GM21367 (cell line): ENCODE data around the gene NDUFS1.
"Not testable (repeated sequence)": the region's sequence is repeated elsewhere in the genome, so short reads cannot be mapped to it uniquely, and the experiment has no call there.

ENCODE experiments used
- ATAC-seq: cut with Tn5 transposase; IDR thresholded peaks from one replicate; pipeline ENCODE4 v1.9.1; 2021; ENCODE audit not compliant: unreplicated experiment

The NDUFS1 gene

DNA sequence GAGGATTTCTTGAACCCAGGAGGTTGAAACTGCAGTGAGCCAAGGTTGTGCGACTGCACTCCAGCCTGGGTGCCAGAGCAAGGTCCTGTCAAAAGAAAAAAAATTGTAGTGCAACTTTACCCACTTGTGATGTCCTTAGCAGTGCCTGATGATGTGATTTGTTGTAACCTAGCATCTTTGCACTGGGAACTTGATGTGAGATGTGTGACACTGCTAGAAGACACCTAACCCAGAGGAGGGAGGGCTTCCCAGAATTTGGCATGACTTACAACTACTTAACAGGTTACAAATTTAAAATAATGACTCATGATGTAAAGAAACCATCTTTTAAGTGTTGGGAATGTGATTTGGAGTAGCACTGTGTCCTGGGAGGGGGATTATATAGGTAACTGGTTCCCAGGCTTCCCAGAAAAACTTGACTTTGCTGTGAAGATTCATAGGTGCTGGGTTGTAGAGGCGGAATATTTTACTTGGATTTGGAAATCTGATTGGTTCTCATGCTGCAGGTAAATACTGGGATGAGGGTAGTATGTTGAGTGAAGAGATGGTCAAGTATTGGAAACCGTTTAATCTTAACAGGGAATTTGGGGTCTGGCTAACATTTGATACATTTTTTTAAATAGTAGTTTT, 4.1 kb upstream of the NDUFS1 start:
- no peak for ATAC-seq

DNA sequence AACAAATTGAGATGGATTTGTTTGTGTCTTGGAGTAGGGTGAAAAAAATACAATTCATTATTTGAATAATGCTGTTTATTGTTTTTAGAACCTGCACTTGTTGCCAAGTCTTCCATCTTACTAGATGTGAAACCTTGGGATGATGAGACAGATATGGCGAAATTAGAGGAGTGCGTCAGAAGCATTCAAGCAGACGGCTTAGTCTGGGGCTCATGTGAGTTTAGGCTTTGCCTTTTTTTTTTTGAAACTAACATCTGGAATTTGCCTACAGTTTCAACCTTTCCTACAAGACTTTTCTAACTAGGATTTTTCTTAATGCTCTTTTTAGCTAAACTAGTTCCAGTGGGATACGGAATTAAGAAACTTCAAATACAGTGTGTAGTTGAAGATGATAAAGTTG, 3.2 kb upstream of the NDUFS1 start:
- ATAC-seq: not testable (repeated sequence)

GRCh38 chr2:206160807-206161179, 1.5 kb upstream of the NDUFS1 start:
- no peak for ATAC-seq

DNA sequence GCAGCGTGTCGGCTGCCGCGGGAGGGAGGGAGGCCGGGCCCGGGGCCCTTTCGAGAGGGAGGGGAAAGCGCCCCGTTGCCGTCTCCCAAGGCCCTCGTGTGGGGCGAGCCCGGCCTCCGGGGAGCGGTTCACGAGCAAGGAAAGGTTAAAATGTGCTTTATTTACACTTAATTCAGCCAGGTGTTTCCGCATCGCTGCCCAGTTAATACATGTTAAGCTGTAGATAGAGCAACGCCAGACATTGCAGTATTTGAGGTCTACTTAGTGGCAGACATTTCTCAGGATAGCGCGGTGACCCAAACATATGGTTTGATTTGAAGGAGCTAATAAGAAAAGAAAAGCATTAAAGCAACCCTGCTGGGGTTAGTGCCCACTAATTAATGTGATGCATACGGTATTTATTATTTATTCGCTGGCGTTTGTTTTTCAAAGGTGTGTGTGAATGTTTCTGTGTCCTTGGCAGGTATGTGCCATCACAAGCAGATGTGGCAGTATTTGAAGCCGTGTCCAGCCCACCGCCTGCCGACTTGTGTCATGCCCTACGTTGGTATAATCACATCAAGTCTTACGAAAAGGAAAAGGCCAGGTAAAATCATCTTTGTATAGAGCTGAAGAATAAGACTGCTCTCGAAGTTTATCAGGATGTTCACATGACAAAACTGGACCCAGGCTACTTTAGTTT, 1.0 kb upstream of the NDUFS1 start:
- ATAC-seq: peak; percentile 52

DNA sequence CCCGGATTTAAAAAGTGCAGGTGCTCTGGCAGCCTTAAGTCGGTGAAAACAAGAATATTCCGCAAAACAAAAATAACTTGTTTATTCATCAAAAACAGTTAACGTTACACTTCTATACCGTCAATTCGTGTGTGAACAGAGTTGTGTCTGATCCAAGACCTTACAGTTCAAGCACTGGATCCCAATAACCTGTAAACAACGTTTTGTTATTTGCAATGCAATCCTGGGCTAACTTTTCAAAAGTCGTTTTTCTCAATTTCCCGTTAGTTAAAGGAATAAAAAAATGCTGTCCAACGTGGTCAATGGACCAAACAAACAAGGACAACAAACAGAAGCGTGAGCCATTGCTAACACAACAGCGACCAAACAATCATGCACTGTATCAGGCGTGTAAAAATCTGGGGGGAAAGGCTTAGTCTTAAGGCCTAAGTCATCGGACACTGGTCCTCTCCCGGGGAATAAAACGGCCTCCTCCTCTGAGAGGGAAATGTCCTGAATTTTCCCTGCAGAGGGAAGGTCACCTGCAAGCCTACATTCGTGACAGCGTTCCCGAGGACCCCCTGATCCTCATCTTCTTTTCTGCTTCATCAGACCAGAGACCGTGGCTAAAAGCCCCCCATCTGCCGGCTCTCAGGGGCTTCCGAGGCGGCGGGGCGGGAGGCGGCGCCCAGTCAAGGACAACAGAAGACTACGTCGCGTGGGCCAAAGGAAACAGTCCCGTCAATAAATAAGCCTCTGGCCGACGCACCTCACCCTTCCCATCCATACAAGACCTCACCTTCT, 490 bp downstream of the NDUFS1 start:
- peak; percentile 9 for ATAC-seq

- not testable (repeated sequence) for ATAC-seq
Measured at GRCh38 chr2:206157014-206157413, 2.2 kb downstream of the NDUFS1 start.

DNA sequence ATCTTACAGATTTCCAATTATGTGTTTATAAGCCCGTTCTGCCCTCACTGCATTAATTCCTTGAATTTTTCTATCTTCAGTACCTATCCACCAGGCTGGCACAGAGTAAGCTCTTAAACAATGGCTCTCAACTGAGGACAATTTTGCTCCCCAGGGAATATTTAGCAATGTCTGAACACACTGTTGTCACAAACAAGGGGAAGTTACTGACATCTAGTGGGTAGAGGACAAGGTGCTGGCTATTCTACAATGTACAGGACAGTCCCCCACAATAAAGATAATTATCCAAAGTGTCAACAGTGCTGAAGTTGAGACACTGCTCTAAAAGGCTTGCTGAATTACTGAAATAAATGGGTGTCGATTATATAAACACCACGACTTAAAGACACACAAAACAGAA, 5.0 kb downstream of the NDUFS1 start:
- peak; percentile 53 for ATAC-seq

DNA sequence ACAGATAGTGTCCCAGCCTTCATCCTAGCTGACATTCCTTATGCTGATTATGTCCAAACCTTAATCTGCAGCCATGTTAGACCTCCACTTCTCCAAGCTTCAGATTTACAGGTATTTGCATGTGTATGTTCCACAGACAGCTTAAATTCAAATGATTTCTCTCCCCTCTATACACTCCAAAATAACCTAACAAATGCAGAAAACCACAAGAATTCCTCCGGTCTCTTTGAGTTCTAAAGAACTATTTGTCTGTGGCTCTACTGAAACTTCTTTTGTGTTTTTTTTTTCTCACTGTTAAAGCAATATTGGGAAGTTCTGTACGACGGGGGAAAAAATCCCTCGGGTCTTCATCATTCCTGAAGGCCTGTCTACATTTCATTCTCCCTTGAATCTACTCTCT, 8.6 kb downstream of the NDUFS1 start:
- no peak for ATAC-seq

DNA sequence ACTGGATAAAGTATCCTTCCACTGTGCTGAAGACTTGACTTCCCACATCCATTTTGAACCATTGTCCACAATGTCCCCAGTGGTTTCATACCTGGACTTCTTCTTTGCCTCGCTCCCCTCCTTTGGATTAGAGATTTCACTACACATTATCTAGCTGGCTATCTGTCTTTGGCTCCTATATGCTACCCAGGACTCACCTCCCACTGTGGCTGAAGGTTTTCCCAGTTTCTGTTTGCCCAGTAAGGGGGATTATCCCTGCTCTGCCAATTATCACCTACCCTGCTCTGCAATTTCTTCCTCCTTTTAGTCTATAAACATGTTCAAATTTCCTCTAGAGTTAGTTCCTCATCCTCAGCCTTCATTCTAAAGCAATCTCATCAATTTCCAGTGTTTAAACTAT, 9.1 kb downstream of the NDUFS1 start:
- ATAC-seq: no peak

DNA sequence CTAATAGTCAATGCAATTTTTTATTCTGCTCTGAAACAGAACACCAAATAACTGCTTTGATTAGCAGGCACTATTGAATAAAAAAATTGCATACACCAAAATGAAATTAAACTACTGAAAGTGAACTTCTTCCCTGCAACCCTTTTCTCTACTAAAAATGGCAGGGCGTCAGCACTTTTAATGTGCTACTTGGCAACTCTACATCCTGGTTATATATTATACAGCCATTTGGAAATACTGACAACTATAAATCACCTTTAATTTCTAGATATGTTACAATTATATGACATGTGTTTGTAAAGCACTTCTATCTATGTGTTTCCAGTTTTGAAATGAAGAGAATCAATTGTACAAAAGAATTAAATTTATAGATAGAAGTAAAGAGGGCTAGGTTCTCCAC, 9.9 kb downstream of the NDUFS1 start:
- ATAC-seq: no peak

DNA sequence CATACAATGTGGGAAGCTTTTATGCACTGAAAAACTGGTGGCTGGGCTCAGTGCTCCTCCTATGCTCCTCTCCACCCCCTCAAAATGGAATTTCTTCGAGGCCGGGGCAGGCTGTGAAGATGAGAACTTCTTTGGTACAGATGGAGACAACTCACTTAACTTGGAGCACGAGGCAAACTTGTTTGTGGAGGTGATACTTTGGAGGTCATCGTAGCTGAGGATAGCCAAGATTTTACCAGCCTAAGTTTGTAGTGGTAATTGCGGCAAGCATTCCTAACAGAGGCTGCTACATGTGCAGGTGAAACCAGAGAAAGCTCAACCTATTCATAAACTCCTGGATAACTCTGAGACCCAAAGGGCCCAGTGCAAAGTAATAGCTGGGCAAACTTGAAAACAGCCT, 13.6 kb downstream of the NDUFS1 start:
- no peak for ATAC-seq

DNA sequence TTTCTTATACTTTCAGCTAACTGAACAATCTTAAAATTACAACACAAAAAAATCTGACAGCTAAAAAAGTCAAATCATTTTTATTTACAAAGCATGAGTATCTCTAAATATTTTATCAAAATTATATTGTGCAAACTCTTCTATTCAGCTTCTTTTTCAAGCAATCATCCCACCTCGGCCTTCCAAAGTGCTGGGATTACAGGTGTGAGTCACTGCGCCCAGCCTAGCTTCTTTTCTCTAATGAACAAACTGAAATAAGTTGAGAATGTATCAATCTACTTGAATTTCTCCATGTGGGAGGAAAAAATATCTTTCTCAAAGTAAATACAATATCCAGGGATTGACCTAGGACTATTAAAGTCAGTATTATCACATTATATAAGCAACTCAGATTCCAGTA, 14.9 kb downstream of the NDUFS1 start:
- no peak for ATAC-seq

GRCh38 chr2:206143451-206143850, 15.8 kb downstream of the NDUFS1 start:
- no peak for ATAC-seq

- ATAC-seq: no peak
Measured at GRCh38 chr2:206127656-206128055, 31.6 kb downstream of the NDUFS1 start.

DNA sequence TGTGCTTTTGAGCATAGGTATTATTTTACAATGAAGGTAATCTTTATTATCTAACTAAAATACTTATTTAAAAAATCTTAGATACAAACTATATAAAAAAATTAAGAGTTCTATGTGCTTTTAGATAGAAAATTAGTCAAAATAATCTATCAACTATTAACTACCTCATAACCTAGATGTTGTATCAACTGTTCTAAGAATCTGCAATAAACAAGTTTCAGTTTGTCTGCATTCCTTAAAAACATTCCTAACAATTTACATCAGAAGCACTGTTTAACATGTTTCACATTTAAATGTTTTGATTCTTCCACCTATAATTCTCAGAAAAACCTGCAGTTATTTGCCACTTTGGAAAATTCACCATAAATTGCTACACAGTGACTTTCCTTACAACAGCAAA, 33.3 kb downstream of the NDUFS1 start:
- no peak for ATAC-seq

- not testable (repeated sequence) for ATAC-seq
Measured at GRCh38 chr2:206122569-206122968, 36.7 kb downstream of the NDUFS1 start.

- ATAC-seq: no peak
Measured at GRCh38 chr2:206116278-206116677, 43.0 kb downstream of the NDUFS1 start.

GRCh38 chr2:206115026-206115578, 44.1 kb downstream of the NDUFS1 start:
- ATAC-seq: no peak

DNA sequence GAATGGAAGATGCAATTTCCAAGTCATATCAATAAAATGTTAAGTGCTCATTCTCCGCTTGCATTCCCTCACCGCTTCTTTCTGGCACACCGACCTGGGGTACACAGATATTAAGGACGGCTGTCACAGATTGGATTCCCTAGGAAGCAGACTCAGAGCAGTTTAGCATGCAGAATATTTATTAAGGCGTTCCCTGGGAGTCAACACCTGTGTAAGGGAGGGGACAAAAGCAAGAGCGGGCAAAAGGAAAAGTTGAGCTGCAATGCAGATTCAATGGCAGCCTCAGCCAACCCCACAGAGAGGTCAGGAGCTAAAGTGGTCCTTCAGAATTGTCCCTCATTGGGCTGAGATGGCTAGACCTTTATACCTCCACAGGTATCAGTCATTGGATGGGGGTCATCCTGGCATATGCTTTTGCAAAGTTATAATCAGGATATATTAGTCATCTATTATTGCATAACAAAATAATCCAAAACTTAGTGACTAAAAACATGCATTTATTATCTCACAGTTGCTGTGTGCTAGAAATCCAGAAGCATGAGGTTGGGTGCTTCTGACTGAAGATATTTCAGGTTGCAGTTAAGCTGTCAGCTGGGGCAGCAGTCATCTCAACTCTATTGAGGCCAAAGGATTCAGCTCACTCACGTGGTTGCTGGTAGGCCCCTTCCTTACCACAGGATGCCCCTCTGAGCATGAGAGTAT, 46.2 kb downstream of the NDUFS1 start:
- ATAC-seq: no peak

GRCh38 chr2:206112108-206112507, 47.1 kb downstream of the NDUFS1 start:
- no peak for ATAC-seq

DNA sequence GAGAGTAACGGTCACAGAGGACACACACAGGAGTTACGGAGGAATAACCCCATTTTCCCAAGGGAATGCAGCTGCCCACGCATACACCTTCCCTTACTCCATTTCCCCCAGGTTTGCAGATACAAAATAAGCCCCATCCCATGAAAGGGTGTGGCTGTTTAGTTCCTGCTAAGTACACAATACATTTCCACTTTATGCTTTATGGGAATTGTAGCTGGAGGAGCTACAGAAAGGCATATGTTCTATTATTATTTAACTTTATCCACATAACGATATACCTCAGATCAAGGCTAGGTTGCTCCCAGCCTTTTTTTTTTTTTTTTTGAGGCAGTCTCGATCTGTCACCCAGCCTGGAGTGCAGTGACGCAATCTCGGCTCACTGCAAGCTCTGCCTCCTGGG, 50.5 kb downstream of the NDUFS1 start:
- ATAC-seq: no peak
